H9 (cell line): Measurements from ENCODE around the gene ANKRD13D. TPM values are rescaled to one million over a fixed set of nuclear protein-coding genes. Genes with fewer than 3 reads are reported as not detected.

Experiments
- DNase-seq: peaks from one replicate; pipeline ENCODE4 v3.0.0-alpha.2; 2017
- H2AFZ ChIP-seq: one replicate; pipeline ENCODE4 v1.6.1; 2013; ENCODE audit warnings: mild to moderate bottlenecking, low read length, control low read depth, moderate library complexity
- H2AK5ac ChIP-seq: 2 replicates; pipeline ENCODE4 v1.6.1; 2013; ENCODE audit warnings: low read length, control low read depth, mixed read lengths; ENCODE audit not compliant: insufficient read length
- H2BK120ac ChIP-seq: one replicate; pipeline ENCODE4 v1.6.1; 2013; ENCODE audit warnings: low read depth, mild to moderate bottlenecking, low read length, control low read depth, inconsistent platforms; ENCODE audit not compliant: poor library complexity, severe bottlenecking
- H2BK12ac ChIP-seq: 2 replicates; pipeline ENCODE4 v1.6.1; 2013; ENCODE audit warnings: low read length, control low read depth, mixed read lengths, low read depth; ENCODE audit not compliant: insufficient read length
- H2BK15ac ChIP-seq: 2 replicates; pipeline ENCODE4 v1.6.1; 2013; ENCODE audit warnings: low read depth, low read length, control low read depth
- H2BK20ac ChIP-seq: one replicate; pipeline ENCODE4 v1.6.1; 2013; ENCODE audit warnings: low read depth, mild to moderate bottlenecking, low read length, control low read depth, inconsistent platforms; ENCODE audit not compliant: poor library complexity, severe bottlenecking
- H2BK5ac ChIP-seq: 2 replicates; pipeline ENCODE4 v1.6.1; 2013; ENCODE audit warnings: low read length, control low read depth, mixed read lengths; ENCODE audit not compliant: insufficient read length
- H3K14ac ChIP-seq: 2 replicates; pipeline ENCODE4 v1.6.1; 2013; ENCODE audit warnings: low read length, control low read depth; ENCODE audit not compliant: insufficient read depth
- H3K18ac ChIP-seq: 2 replicates; pipeline ENCODE4 v1.6.1; 2013; ENCODE audit warnings: low read depth, mild to moderate bottlenecking, mixed read lengths, low read length, control low read depth; ENCODE audit not compliant: insufficient read length
- H3K23ac ChIP-seq: 2 replicates; pipeline ENCODE4 v1.6.1; 2013; ENCODE audit warnings: low read length, control low read depth, mixed read lengths, low read depth; ENCODE audit not compliant: insufficient read length
- H3K23me2 ChIP-seq: 2 replicates; pipeline ENCODE4 v1.6.1; 2013; ENCODE audit warnings: low read depth, mild to moderate bottlenecking, mixed read lengths, low read length, control low read depth; ENCODE audit not compliant: insufficient read length, poor library complexity, severe bottlenecking
- H3K27ac ChIP-seq: 2 replicates; pipeline ENCODE4 v1.5.1; 2013; ENCODE audit warnings: low read length, control low read depth, mixed read lengths, low read depth; ENCODE audit not compliant: insufficient read length
- H3K27me3 ChIP-seq: 2 replicates; pipeline ENCODE4 v1.6.1; 2013; ENCODE audit warnings: low read length, control low read depth, inconsistent platforms; ENCODE audit not compliant: insufficient read depth
- H3K4ac ChIP-seq: 2 replicates; pipeline ENCODE4 v1.6.1; 2013; ENCODE audit warnings: low read depth, mild to moderate bottlenecking, control low read depth, inconsistent platforms, low read length, moderate library complexity
- H3K4me1 ChIP-seq: 2 replicates; pipeline ENCODE4 v1.6.1; 2013; ENCODE audit warnings: low read length, control low read depth, inconsistent platforms; ENCODE audit not compliant: insufficient read depth
- H3K4me2 ChIP-seq: 2 replicates; pipeline ENCODE4 v1.6.1; 2013; ENCODE audit warnings: low read length, control low read depth, mixed read lengths; ENCODE audit not compliant: insufficient read length, insufficient read depth
- H3K56ac ChIP-seq: 2 replicates; pipeline ENCODE4 v1.6.1; 2013; ENCODE audit warnings: low read depth, mild to moderate bottlenecking, mixed read lengths, low read length, control low read depth; ENCODE audit not compliant: insufficient read length
- H3K79me1 ChIP-seq: 2 replicates; pipeline ENCODE4 v1.6.1; 2013; ENCODE audit warnings: low read depth, mild to moderate bottlenecking, moderate library complexity, low read length, control low read depth, inconsistent platforms; ENCODE audit not compliant: insufficient read depth, poor library complexity, severe bottlenecking
- H3K79me2 ChIP-seq: 2 replicates; pipeline ENCODE4 v1.6.1; 2013; ENCODE audit warnings: low read length, control low read depth, inconsistent platforms; ENCODE audit not compliant: insufficient read depth
- H3K9ac ChIP-seq: 2 replicates; pipeline ENCODE4 v1.6.1; 2013; ENCODE audit warnings: low read length, control low read depth, mixed read lengths; ENCODE audit not compliant: insufficient read length; ENCODE audit errors: extremely low read depth
- H3K9me3 ChIP-seq: one replicate; pipeline ENCODE4 v1.6.1; 2013; ENCODE audit warnings: low read depth, low read length, inconsistent platforms; ENCODE audit not compliant: control insufficient read depth
- H3T11ph ChIP-seq: one replicate; pipeline ENCODE4 v1.6.1; 2013; ENCODE audit warnings: mild to moderate bottlenecking, low read length, control low read depth, inconsistent platforms
- H4K20me1 ChIP-seq: one replicate; pipeline ENCODE4 v1.6.1; 2013; ENCODE audit not compliant: control insufficient read depth, insufficient read length, insufficient read depth
- H4K5ac ChIP-seq: 2 replicates; pipeline ENCODE4 v1.6.1; 2013; ENCODE audit warnings: low read depth, mild to moderate bottlenecking, mixed read lengths, low read length, control low read depth; ENCODE audit not compliant: insufficient read length
- H4K8ac ChIP-seq: replicated peaks from 2 replicates; pipeline ENCODE4 v1.6.1; 2013; ENCODE audit warnings: low read length, control low read depth, mixed read lengths, low read depth; ENCODE audit not compliant: insufficient read length
- H4K91ac ChIP-seq: 2 replicates; pipeline ENCODE4 v1.6.1; 2013; ENCODE audit warnings: low read depth, mild to moderate bottlenecking, moderate library complexity, mixed read lengths, low read length, control low read depth; ENCODE audit not compliant: insufficient read length
- H3K27ac Mint-ChIP-seq, 3 experiments: 2 replicates in 2 of 3; 3 replicates in 1 of 3; pipeline ENCODE4 v1.8.0; 2020 to 2021; ENCODE audit warnings: mixed read lengths in 3 of 3, mild to moderate bottlenecking in 1 of 3, moderate library complexity in 1 of 3
- H3K27me3 Mint-ChIP-seq: 2 replicates; pipeline ENCODE4 v1.8.0; 2021; ENCODE audit warnings: low read depth, mild to moderate bottlenecking, moderate library complexity, mixed read lengths
- H3K36me3 Mint-ChIP-seq, 3 experiments: 2 replicates in 2 of 3; 3 replicates in 1 of 3; pipeline ENCODE4 v1.8.0; 2020 to 2021; ENCODE audit warnings: low read depth in 3 of 3, mixed read lengths in 3 of 3; ENCODE audit not compliant: insufficient read depth in 1 of 3
- H3K4me1 Mint-ChIP-seq, 2 experiments: 2 replicates each; pipeline ENCODE4 v1.8.0; 2020; ENCODE audit warnings: mixed read lengths in 2 of 2
- H3K4me3 Mint-ChIP-seq, 2 experiments: 2 replicates in 1 of 2; 3 replicates in 1 of 2; pipeline ENCODE4 v1.8.0; 2020 to 2021; ENCODE audit warnings: mild to moderate bottlenecking in 2 of 2, mixed read lengths in 2 of 2, moderate library complexity in 1 of 2
- H3K9me3 Mint-ChIP-seq, 2 experiments: 2 replicates in 1 of 2; 3 replicates in 1 of 2; pipeline ENCODE4 v1.8.0; 2020; ENCODE audit warnings: mild to moderate bottlenecking in 2 of 2, mixed read lengths in 2 of 2, moderate library complexity in 1 of 2
- WGBS: extraction: QIAGEN DNeasy Blood & Tissue Kit; methylation state at CpG from one replicate; pipeline ENCODE4 v1.1.7; 2013; ENCODE audit warnings: missing lambda C conversion rate, low lambda C conversion rate, mixed read lengths; ENCODE audit not compliant: insufficient read length; ENCODE audit errors: extremely low coverage; 5-methylcytosine and 5-hydroxymethylcytosine counted together
- total RNA-seq: library from RNA; stranded (reverse); gene quantifications from 2 replicates; pipeline ENCODE4 v1.2.1, GENCODE V29; 2021
- TF ChIP-seq, protein P1 (sequence below): fragments of 200-600 bp; sonication (generic); conservative IDR thresholded peaks from 3 replicates; pipeline ENCODE4 v1.8.0; 2021; ENCODE audit warnings: antibody characterized with exemption, mild to moderate bottlenecking

The ANKRD13D gene
- total RNA-seq, 1 experiment from 2014 or later, result 42.1 TPM

DNA sequence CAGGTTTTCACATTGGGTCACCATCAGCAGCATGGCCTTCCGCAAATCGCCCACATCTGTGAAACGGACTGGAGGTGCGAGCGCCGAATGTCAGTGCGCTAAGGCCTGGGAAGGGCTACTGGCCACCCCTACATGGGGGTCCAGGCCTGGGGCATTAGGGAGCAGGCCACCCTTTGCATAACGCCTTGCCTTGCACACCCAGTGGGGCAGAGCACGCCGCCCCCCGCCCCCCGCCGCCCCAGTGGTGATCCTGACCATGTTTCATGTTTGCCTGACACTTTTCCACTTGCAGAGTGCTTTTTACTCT, 20.2 kb upstream of the ANKRD13D start:
- H3K9ac ChIP-seq, result no peak overlapping the region
- H3K27ac ChIP-seq, result no peak overlapping the region
- H3K23me2 ChIP-seq, result peaks cover 8% of the 10 kb centered on the region
- H3K14ac ChIP-seq, result no peak overlapping the region
- no peak overlapping the region for H2AFZ ChIP-seq
- no peak overlapping the region for H4K5ac ChIP-seq
- no peak overlapping the region for H3K23ac ChIP-seq
- TF ChIP-seq, protein P1, sequence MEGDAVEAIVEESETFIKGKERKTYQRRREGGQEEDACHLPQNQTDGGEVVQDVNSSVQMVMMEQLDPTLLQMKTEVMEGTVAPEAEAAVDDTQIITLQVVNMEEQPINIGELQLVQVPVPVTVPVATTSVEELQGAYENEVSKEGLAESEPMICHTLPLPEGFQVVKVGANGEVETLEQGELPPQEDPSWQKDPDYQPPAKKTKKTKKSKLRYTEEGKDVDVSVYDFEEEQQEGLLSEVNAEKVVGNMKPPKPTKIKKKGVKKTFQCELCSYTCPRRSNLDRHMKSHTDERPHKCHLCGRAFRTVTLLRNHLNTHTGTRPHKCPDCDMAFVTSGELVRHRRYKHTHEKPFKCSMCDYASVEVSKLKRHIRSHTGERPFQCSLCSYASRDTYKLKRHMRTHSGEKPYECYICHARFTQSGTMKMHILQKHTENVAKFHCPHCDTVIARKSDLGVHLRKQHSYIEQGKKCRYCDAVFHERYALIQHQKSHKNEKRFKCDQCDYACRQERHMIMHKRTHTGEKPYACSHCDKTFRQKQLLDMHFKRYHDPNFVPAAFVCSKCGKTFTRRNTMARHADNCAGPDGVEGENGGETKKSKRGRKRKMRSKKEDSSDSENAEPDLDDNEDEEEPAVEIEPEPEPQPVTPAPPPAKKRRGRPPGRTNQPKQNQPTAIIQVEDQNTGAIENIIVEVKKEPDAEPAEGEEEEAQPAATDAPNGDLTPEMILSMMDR, result no peak
- H2BK120ac ChIP-seq, result no peak overlapping the region
- Mint-ChIP-seq H3K27me3 (peaks cover 22% of the 10 kb centered on the region), H3K9me3 (no peaks in the 10 kb centered on the region), H3K4me1 (peaks cover 31 to 37% of the 10 kb centered on the region in 2 experiments), H3K27ac (no peak overlapping the region), H3K4me3 (no peak overlapping the region; a peak in 1 of 5 replicates), H3K36me3 (peaks cover 0 to 11% (median 10%) of the 10 kb centered on the region in 3 experiments; a peak in 5 of 7 replicates)
- H3K79me2 ChIP-seq, result peaks cover 12% of the 10 kb centered on the region; the same call in 1 of the 2 replicates
- no peak overlapping the region for H3T11ph ChIP-seq
- no CpG with 5 or more reads among the region's 13 CpGs for WGBS
- no peaks in the 10 kb centered on the region for H3K79me1 ChIP-seq
- no peak overlapping the region for H2BK20ac ChIP-seq
- no peak overlapping the region for H4K8ac ChIP-seq
- no peaks in the 10 kb centered on the region; the same call in 1 of the 2 replicates for H3K27me3 ChIP-seq
- H3K9me3 ChIP-seq, result no peaks in the 10 kb centered on the region
- peaks cover 3% of the 10 kb centered on the region for H4K20me1 ChIP-seq
- DNase-seq, result no peak
- H3K4ac ChIP-seq, result no peak overlapping the region
- no peak overlapping the region for H3K4me2 ChIP-seq
- H2AK5ac ChIP-seq, result no peak overlapping the region
- H2BK12ac ChIP-seq, result no peak overlapping the region
- no peak overlapping the region for H4K91ac ChIP-seq
- no peak overlapping the region for H3K18ac ChIP-seq
- no peak overlapping the region for H3K56ac ChIP-seq
- no peak overlapping the region for H2BK5ac ChIP-seq
- H2BK15ac ChIP-seq, result no peak overlapping the region
- H3K4me1 ChIP-seq, result peaks cover 12% of the 10 kb centered on the region
